Prostate gland (tissue), 2 donors: ENCODE measurements around the gene KAZN. TPM values are rescaled to one million over a fixed set of nuclear protein-coding genes. Genes with fewer than 3 reads are reported as not detected.

Experiments used
- DNase-seq: peaks from one replicate; pipeline ENCODE4 v3.0.0-alpha.2; 2019; ENCODE audit warnings: low spot score
- H3K27ac ChIP-seq, 2 donors: fragments of 200-600 bp; sonication (generic); 2 replicates each; pipeline ENCODE4 v1.5.1; 2017 to 2019
- H3K27me3 ChIP-seq: fragments of 200-600 bp; sonication (generic); replicated peaks from 2 replicates; pipeline ENCODE4 v1.5.1; 2019; ENCODE audit not compliant: insufficient read depth
- H3K36me3 ChIP-seq, 2 donors: fragments of 200-600 bp; sonication (generic); 1 replicate in 1 of 2; 2 replicates in 1 of 2; pipeline versions ENCODE4 v1.5.1 to v1.8.1; 2017 to 2019
- H3K4me1 ChIP-seq: fragments of 200-600 bp; sonication (generic); replicated peaks from 2 replicates; pipeline ENCODE4 v1.5.1; 2019
- H3K4me3 ChIP-seq, 2 donors: fragments of 200-600 bp; sonication (generic); 2 replicates each; pipeline ENCODE4 v1.5.1; 2017 to 2019
- H3K9me3 ChIP-seq: fragments of 200-600 bp; sonication (generic); 2 replicates; pipeline ENCODE4 v1.5.1; 2017
- CTCF ChIP-seq, 4 experiments: fragments of 200-600 bp in 2 of 4; fragments of 450-650 bp in 2 of 4; sonication (generic) in 2 of 4; IDR thresholded peaks; 1 replicate in 3 of 4; 2 replicates in 1 of 4; pipeline ENCODE4 v1.5.1; 2016 to 2019; ENCODE audit warnings: antibody characterized with exemption in 4 of 4, mild to moderate bottlenecking in 2 of 4, moderate library complexity in 2 of 4
- POLR2A ChIP-seq: fragments of 450-650 bp; IDR thresholded peaks from one replicate; pipeline ENCODE4 v1.6.1; 2016; ENCODE audit warnings: antibody characterized with exemption, mild to moderate bottlenecking
- POLR2AphosphoS5 ChIP-seq: sonication (generic); formaldehyde crosslinking; IDR thresholded peaks from one replicate; pipeline ENCODE4 v1.6.1; 2017; ENCODE audit warnings: antibody characterized with exemption
- WGBS: methylation state at CpG from one replicate; pipeline ENCODE4 v1.1.5; 2018; 5-methylcytosine and 5-hydroxymethylcytosine counted together
- intact Hi-C: fragments of 100-400 bp; cut with DNase I; formaldehyde crosslinking; loops from one replicate; pipeline ENCODE4 v1.14.2; 2022
- total RNA-seq, 2 donors: library from RNA; depleted of rRNA; stranded (reverse); fragments of >200 nt; gene quantifications; one replicate each; pipeline ENCODE4 v1.1.0, GENCODE V29; 2016

KAZN gene
- total RNA-seq, 2 donors from 2014 or later, result 8.3 to 12.7 TPM

DNA sequence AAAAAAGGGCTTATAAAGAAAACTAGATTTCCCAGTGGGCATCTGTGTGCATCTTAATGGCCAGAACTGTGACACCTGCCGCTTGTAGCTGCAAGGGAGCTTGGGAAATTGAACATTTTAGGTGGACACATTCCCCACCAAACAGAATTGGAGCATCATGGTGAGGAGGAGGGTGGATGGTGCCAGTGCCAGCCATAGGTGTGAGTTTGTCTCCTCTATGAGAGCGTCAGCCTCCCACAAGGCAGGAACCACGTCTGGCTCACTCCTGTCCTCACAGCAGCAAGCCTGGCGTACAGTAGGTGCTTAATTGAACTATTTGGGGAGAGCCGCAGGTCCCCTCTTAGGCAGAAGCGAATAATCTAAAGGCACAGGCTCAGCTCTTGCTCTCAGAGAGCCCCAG lies 430.6 kb downstream of the KAZN start:
- no peak for DNase-seq
- no peak for TF ChIP-seq POLR2AphosphoS5
- no peak for TF ChIP-seq CTCF (IDR thresholded peaks at IDR 0.05)
- no peak for TF ChIP-seq POLR2A
- no peaks in the 10 kb centered on the region for H3K27me3 ChIP-seq
- H3K9me3 ChIP-seq, result no peaks in the 10 kb centered on the region
- intact Hi-C loops, result loop anchor here (2.0 kb wide), 1 partner anchor 104 kb away; no protein-coding TSS in a partner anchor
- no peak overlapping the region for H3K4me3 ChIP-seq
- H3K36me3 ChIP-seq, result no peaks in the 10 kb centered on the region
- no peak overlapping the region for H3K27ac ChIP-seq
- H3K4me1 ChIP-seq, result no peaks in the 10 kb centered on the region
- WGBS, result 95% methylated on average over 6 of the region's 6 CpGs

- Histone ChIP-seq H3K9me3 (no peaks in the 10 kb centered on the region), H3K4me1 (no peaks in the 10 kb centered on the region), H3K27me3 (no peaks in the 10 kb centered on the region), H3K27ac (no peak overlapping the region), H3K36me3 (no peaks in the 10 kb centered on the region), H3K4me3 (no peak overlapping the region)
- intact Hi-C loops, result loop anchor here (2.0 kb wide), 1 partner anchor 105 kb away; no protein-coding TSS in a partner anchor
- no peak for DNase-seq
- 96% methylated on average over 8 of the region's 8 CpGs for WGBS
- no peak for TF ChIP-seq POLR2A
- no peak for TF ChIP-seq CTCF (IDR thresholded peaks at IDR 0.05)
- no peak for TF ChIP-seq POLR2AphosphoS5
Measured at GRCh38 chr1:15029786-15030185, 431.3 kb downstream of the KAZN start.

GRCh38 chr1:15031251-15031933 lies 432.9 kb downstream of the KAZN start:
- intact Hi-C loops, result no loop called here
- WGBS, result 94% methylated on average over 8 of the region's 8 CpGs
- Histone ChIP-seq H3K36me3 (no peaks in the 10 kb centered on the region), H3K27me3 (no peaks in the 10 kb centered on the region), H3K4me1 (no peaks in the 10 kb centered on the region), H3K4me3 (no peak overlapping the region), H3K9me3 (no peaks in the 10 kb centered on the region), H3K27ac (no peak overlapping the region)
- no peak for DNase-seq
- TF ChIP-seq POLR2AphosphoS5 (no peak), CTCF (IDR thresholded peaks at IDR 0.05) (no peak), POLR2A (no peak)

DNA sequence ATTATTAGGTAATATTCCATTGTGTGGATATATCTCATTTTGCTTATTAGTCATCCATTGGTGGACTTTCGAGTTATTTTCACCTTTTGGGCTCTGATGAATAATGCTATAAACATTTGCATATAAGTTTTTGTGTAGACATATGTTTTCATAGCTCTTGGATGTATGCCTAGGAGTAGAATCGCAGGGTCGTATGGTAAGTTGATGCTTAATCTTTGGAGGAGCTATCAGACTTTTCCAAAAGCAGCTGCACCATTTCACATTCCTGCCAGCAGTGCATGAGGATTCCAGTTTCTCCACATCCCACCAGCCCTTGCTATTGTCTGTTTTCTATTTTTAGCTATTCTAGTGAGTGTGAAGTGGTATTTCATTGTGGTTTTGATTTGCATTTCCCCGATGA lies 434.8 kb downstream of the KAZN start:
- H3K9me3 ChIP-seq, result no peaks in the 10 kb centered on the region
- WGBS, result 84% methylated on average over 4 of the region's 4 CpGs
- H3K4me1 ChIP-seq, result no peaks in the 10 kb centered on the region
- no peak overlapping the region for H3K4me3 ChIP-seq
- TF ChIP-seq POLR2A (no peak), POLR2AphosphoS5 (no peak), CTCF (IDR thresholded peaks at IDR 0.05) (no peak)
- H3K36me3 ChIP-seq, result no peaks in the 10 kb centered on the region
- DNase-seq, result no peak
- H3K27ac ChIP-seq, result no peak overlapping the region
- intact Hi-C loops, result no loop called here
- H3K27me3 ChIP-seq, result no peaks in the 10 kb centered on the region

GRCh38 chr1:15034656-15035055 lies 436.2 kb downstream of the KAZN start:
- intact Hi-C loops, result no loop called here
- no peak overlapping the region for H3K27ac ChIP-seq

More at GRCh38 chr1:15034656-15035055, 436.2 kb downstream of the KAZN start:
- TF ChIP-seq POLR2AphosphoS5 (no peak), CTCF (IDR thresholded peaks at IDR 0.05) (no peak)
- no peak for DNase-seq
- H3K9me3 ChIP-seq, result no peaks in the 10 kb centered on the region
- H3K27me3 ChIP-seq, result no peaks in the 10 kb centered on the region
- 95% methylated on average over 16 of the region's 16 CpGs for WGBS
- no peak overlapping the region for H3K4me3 ChIP-seq
- H3K36me3 ChIP-seq, result no peaks in the 10 kb centered on the region
- no peaks in the 10 kb centered on the region for H3K4me1 ChIP-seq
